HL-60 (cell line): ENCODE results near the gene PCDH1.

ENCODE experiments used
- POLR2AphosphoS5 ChIP-seq: IDR thresholded peaks from 2 replicates; pipeline ENCODE4 v1.6.1; 2012; ENCODE audit warnings: low read depth
- TF ChIP-seq, protein P1 (sequence below): IDR thresholded peaks from one replicate; pipeline ENCODE4 v1.5.1; 2011; ENCODE audit warnings: low read length, control low read depth, inconsistent platforms; ENCODE audit not compliant: insufficient read depth
- TF ChIP-seq, protein P2 (sequence below): IDR thresholded peaks from 2 replicates; pipeline ENCODE4 v1.6.1; 2012; ENCODE audit warnings: low read depth; ENCODE audit not compliant: insufficient replicate concordance

DNA sequence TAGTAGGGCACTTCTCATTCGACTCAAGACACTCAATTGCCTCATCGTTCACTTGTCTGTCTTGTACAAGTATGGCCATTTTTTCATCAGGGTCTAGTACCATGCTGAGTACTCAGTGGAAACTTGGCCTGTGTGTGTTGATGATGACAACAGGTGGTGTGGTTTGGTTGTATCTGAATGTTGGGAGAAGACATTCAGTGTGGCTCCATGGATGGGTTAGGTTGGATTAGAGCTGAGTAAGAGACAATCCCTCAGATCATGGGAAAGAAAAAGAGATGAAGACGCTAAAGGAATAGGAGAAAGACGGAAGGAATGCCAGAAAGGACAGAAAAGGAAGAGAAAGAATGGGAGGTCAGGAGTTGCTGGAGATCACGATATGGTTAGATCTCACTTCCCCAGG is 17.0 kb downstream of the PCDH1 start:
- TF ChIP-seq, protein P1, sequence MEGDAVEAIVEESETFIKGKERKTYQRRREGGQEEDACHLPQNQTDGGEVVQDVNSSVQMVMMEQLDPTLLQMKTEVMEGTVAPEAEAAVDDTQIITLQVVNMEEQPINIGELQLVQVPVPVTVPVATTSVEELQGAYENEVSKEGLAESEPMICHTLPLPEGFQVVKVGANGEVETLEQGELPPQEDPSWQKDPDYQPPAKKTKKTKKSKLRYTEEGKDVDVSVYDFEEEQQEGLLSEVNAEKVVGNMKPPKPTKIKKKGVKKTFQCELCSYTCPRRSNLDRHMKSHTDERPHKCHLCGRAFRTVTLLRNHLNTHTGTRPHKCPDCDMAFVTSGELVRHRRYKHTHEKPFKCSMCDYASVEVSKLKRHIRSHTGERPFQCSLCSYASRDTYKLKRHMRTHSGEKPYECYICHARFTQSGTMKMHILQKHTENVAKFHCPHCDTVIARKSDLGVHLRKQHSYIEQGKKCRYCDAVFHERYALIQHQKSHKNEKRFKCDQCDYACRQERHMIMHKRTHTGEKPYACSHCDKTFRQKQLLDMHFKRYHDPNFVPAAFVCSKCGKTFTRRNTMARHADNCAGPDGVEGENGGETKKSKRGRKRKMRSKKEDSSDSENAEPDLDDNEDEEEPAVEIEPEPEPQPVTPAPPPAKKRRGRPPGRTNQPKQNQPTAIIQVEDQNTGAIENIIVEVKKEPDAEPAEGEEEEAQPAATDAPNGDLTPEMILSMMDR = no peak
- TF ChIP-seq POLR2AphosphoS5 = no peak
- TF ChIP-seq, protein P2, sequence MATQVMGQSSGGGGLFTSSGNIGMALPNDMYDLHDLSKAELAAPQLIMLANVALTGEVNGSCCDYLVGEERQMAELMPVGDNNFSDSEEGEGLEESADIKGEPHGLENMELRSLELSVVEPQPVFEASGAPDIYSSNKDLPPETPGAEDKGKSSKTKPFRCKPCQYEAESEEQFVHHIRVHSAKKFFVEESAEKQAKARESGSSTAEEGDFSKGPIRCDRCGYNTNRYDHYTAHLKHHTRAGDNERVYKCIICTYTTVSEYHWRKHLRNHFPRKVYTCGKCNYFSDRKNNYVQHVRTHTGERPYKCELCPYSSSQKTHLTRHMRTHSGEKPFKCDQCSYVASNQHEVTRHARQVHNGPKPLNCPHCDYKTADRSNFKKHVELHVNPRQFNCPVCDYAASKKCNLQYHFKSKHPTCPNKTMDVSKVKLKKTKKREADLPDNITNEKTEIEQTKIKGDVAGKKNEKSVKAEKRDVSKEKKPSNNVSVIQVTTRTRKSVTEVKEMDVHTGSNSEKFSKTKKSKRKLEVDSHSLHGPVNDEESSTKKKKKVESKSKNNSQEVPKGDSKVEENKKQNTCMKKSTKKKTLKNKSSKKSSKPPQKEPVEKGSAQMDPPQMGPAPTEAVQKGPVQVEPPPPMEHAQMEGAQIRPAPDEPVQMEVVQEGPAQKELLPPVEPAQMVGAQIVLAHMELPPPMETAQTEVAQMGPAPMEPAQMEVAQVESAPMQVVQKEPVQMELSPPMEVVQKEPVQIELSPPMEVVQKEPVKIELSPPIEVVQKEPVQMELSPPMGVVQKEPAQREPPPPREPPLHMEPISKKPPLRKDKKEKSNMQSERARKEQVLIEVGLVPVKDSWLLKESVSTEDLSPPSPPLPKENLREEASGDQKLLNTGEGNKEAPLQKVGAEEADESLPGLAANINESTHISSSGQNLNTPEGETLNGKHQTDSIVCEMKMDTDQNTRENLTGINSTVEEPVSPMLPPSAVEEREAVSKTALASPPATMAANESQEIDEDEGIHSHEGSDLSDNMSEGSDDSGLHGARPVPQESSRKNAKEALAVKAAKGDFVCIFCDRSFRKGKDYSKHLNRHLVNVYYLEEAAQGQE = no peak
